ENCODE results near the gene ANXA2.

DNA sequence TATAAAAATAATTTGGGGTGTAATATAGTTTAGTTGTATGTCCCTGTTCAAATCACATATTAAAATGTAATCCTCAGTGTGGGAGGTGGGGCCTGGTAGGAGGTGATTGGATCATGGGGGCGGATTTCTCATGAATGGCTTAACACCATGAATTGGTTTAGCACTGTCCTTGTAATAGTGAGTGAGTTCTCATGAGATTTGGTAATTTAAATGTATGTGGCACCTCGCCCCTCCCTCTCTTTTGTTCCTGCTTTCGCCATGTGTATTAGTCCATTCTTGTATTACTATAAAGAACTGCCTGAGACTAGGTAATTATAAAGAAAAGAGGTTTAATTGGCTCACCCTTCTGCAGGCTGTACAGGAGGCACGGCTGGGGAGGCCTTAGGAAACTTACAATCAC lies 83.9 kb downstream of the ANXA2 start:
- TF ChIP-seq, protein P1, sequence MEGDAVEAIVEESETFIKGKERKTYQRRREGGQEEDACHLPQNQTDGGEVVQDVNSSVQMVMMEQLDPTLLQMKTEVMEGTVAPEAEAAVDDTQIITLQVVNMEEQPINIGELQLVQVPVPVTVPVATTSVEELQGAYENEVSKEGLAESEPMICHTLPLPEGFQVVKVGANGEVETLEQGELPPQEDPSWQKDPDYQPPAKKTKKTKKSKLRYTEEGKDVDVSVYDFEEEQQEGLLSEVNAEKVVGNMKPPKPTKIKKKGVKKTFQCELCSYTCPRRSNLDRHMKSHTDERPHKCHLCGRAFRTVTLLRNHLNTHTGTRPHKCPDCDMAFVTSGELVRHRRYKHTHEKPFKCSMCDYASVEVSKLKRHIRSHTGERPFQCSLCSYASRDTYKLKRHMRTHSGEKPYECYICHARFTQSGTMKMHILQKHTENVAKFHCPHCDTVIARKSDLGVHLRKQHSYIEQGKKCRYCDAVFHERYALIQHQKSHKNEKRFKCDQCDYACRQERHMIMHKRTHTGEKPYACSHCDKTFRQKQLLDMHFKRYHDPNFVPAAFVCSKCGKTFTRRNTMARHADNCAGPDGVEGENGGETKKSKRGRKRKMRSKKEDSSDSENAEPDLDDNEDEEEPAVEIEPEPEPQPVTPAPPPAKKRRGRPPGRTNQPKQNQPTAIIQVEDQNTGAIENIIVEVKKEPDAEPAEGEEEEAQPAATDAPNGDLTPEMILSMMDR (IDR thresholded peaks at IDR 0.05), result no peak
- TF ChIP-seq POLR2AphosphoS5 (IDR thresholded peaks at IDR 0.05; ENCODE audit: low read depth, low read length) (no peak), SIN3A (IDR thresholded peaks at IDR 0.05; ENCODE audit: borderline replicate concordance, insufficient read depth, low read depth, low read length) (no peak), TCF7L2 (IDR thresholded peaks at IDR 0.05; ENCODE audit: low read depth, low read length) (no peak)
- TF ChIP-seq, protein P2, sequence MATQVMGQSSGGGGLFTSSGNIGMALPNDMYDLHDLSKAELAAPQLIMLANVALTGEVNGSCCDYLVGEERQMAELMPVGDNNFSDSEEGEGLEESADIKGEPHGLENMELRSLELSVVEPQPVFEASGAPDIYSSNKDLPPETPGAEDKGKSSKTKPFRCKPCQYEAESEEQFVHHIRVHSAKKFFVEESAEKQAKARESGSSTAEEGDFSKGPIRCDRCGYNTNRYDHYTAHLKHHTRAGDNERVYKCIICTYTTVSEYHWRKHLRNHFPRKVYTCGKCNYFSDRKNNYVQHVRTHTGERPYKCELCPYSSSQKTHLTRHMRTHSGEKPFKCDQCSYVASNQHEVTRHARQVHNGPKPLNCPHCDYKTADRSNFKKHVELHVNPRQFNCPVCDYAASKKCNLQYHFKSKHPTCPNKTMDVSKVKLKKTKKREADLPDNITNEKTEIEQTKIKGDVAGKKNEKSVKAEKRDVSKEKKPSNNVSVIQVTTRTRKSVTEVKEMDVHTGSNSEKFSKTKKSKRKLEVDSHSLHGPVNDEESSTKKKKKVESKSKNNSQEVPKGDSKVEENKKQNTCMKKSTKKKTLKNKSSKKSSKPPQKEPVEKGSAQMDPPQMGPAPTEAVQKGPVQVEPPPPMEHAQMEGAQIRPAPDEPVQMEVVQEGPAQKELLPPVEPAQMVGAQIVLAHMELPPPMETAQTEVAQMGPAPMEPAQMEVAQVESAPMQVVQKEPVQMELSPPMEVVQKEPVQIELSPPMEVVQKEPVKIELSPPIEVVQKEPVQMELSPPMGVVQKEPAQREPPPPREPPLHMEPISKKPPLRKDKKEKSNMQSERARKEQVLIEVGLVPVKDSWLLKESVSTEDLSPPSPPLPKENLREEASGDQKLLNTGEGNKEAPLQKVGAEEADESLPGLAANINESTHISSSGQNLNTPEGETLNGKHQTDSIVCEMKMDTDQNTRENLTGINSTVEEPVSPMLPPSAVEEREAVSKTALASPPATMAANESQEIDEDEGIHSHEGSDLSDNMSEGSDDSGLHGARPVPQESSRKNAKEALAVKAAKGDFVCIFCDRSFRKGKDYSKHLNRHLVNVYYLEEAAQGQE (IDR thresholded peaks at IDR 0.05; ENCODE audit: insufficient read depth in 1 of 2, low read depth in 2 of 2, low read length in 1 of 2), result no peak

Data from Panc1 (cell line).